NCI-H187 treated with DMSO at 0.1 percent for 48 hours (cell line): ENCODE results near the gene RMRP.
"Not testable (repeated sequence)": the region's sequence is repeated elsewhere in the genome, so short reads cannot be mapped to it uniquely, and the experiment has no call there.

Source experiments
- DNase-seq: peaks from one replicate; lab custom pipeline; 2025; lab: John Stamatoyannopoulos, UW

Gene RMRP

DNA sequence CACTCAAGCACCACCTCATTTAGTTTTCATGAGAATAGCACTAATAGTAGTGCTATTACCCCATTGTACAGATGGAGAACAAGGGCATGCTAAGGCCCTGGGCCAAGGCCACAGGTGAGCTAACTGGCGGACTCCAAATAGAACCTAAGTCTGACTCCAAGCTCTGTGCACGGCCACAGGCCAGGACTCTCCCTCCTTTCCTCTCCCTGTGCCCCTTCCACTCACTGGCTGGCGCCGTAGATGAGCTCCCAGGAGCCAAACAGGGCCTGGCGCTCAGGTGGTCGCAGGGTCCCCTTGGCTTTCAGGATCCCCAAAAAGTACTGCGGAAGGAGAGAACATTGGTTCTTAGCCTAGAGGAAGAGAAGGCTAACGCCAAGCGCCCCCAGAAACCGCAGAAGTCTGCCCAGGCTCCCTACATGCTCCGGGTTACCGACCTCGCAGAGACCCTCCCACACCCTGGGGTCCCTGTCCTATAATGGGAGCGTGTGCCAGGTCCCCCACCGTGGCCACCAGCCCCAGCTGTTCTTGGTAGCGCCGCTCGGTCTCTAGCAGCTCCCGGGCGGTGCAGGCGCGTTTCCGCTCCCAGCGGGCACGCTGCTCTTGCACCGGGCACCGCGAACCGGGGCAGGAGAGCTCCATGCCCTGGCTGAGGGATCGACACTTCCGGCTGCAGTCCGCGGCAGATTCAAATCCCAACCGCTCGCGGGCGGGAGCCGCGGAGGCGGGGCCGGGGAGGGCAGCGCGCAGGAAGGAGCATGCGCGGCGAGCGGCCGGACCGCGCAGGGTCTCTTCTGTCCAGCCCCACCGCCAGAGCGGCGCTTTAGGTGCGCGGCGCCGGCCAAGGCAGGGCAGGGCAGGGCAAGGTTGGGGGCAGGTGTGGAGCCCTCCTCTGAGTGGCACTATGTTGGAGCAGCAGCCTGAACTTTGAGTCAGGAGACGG, 7.0 kb upstream of the RMRP start, which contains the start of gene ARHGEF39:
Gene ARHGEF39 (minus strand): TSS at position 665 of the 940 bp plus-strand sequence. CDS start 26 bp downstream, at position 639.
- no peak for DNase-seq

DNA sequence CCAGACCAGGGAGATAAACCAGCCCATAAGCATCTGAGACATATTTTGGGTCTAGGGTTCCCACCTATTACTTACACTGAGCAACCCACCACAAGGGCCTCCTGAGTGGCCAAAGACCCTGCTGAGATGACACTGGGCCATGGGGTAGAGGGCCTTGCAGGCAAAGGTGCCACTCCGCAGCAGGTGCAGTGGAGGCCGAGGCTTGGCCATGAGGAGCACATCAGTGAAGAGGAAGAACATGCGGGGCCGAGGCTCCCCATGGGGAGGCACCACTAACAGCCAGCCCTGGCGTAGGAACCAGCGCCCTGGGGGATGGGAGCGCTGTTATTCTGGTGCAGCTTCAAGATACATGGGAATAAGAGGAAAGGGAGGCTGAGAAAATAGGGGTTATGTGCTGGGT, 4.6 kb upstream of the RMRP start:
- no peak for DNase-seq

DNA sequence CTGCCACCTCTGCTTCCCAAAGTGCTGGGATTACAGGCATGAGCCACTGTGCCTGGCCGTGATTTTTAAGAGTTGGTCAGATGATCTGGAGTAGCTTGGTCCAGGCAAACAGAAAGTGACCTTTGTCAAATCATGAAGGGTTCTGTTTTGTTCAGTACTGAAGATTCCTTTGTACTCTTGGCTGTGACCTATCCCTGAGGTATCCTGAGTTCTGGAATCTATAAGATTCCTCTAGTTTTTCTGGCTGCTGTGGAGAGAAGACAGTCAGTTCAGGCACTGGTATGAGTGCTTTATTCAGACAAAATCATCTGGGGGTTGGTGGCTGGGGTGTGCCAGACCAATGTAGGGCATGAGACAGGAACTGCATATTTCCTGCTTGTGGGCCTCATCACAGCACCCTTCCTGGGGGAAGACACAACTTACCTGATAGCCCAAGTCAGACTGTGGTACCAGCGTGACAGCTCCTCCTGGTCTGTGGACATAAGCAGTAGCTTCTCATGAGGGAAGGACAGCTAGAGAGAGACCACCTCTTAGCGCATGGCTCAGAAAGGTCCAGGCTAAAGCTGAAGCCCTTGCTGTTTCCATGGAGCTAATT, 4.0 kb upstream of the RMRP start:
- no peak for DNase-seq

DNA sequence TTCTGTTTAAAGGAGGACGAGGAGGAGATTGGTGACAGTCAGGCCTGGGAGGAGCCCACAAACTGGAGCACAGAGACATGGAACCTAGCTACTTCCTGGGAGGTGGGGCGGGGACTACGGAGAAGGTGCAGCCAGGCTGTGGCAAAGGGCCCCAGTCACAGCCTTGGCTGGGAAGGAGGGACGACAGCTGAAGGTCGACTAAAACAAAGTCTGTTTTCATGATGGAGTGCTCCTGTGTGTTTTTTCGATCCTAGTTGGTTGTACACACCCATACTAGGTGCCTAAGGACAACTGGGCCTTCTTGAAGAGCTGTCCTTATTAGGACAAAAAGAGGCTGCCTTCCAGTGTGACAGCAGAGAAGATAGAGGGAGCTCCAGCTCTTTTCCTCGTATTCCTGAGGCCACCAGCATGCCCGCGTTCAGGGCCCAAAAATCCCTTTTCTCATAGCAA, 3.2 kb upstream of the RMRP start:
- DNase-seq: no peak

DNA sequence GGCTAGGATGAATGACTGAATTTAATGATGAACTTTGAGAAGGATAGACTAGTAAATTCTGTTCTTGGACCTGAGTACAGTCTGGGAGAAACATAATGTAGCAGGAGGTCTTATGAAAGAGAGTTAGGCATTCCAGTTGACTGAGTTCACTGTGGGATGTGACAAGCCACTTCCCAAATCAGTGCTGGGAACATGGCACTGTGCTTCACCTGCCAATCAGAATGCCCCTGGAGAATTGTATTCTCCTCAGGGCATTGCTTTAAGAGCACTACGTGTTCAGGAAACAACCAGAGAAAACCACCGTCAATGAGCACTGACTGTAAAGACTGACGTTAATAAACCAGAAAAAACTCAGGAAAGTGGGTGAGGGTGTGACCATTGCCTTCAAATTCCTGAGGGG, 1.5 kb upstream of the RMRP start:
- DNase-seq: no peak

DNA sequence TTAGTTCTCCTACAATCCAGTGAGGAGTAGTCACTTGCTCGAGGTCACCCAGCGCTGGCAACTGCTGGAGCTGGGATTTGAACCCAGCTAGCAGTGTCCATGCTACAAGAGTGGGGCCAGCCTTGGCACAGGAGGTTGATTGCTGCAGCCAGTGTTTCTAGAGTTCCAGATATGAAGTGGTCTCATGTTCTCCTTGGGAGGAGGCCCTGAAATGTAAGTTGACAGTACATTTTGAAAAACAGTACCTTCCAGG, 1.1 kb upstream of the RMRP start:
- DNase-seq: no peak

DNA sequence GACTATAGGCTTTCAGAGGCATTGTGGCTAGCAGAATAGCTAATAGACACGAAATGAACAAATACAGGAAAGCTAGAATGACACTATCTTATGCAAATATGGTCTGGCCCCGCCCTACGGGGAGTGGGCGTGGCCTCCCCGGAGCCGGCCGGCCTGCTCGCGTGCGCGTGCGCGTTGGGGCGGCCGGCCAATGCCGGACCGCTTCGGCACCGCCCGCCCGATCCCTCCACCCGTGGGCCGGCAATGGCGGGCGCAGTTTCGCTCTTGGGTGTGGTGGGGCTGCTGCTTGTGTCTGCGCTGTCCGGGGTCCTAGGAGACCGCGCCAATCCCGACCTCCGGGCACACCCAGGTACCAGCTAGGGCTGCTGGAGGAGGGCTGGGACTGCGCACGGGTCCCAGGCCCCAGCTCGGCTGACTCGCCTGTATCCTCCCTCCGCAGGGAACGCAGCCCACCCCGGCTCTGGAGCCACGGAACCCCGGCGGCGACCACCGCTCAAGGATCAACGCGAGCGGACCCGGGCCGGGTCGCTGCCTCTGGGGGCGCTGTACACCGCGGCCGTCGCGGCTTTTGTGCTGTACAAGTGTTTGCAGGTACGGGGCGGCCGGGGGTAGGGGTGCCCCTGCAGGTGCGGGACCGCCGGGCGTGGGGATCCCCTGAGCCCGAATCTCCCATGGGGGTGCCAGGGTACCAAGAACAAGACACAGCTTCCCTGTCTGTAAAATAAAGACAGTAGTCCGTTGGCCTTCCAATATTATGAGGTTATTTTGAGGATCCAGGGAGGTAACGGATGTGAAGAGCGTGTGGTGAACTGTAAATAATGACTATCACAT, 533 bp upstream of the RMRP start, which contains the start of gene CCDC107:
Gene CCDC107 (plus strand): TSS at position 156 of the 831 bp plus-strand sequence. CDS start 88 bp downstream, at position 244.
- DNase-seq: no peak

DNA sequence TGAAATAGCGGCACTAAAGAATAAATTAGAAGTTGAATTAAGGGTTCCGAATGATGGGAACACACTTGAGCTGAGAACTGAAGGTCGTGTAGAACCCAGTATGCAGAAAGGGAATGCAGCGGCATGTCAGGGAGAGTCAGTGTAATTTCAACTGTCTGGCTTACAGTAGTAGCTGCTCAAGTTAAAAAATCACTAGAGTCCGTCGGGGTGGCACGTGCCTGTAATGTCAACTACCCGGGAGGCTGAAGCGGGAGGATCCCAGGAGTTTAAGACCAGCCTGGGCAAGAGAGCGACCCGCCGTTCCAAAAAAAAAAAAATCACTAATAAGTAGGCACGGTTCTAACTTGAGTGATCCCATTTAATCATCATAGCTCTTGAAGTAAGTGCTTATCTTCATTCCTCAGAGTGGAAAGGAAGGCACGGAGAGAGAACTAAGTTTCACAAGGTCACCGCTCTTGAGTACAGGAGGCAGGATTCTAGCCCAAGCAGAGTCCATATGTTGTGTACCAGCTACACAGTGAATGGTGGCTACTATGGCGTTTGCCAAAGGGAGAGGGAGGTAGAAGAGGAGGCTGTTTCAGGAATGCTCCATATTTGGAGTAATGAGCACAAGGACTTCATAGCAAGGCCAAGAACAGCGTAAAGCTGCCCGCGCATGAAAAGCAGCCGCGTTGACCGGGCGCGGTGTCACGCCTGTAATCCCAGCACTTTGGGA, 831 bp downstream of the RMRP start:
- no peak for DNase-seq

DNA sequence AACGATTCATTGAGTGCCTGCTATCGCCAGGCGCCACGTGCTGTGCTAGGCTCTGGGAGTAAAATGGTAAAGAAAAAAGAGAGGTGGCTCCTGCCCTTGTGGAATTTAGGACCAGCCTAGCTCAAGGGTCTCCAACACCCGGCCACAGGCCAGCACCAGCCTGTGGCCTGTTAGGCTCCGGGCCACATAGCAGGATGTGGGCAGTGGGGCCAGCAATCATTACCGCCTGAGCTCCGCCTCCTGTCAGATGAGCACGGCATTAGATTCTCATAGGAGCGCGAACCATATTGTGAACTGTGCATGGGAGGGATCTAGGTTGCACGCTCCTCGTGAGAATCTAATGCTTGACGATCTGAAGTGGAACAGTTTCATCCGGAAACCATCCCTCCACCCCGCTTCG, 1.5 kb downstream of the RMRP start:
- DNase-seq: no peak

DNA sequence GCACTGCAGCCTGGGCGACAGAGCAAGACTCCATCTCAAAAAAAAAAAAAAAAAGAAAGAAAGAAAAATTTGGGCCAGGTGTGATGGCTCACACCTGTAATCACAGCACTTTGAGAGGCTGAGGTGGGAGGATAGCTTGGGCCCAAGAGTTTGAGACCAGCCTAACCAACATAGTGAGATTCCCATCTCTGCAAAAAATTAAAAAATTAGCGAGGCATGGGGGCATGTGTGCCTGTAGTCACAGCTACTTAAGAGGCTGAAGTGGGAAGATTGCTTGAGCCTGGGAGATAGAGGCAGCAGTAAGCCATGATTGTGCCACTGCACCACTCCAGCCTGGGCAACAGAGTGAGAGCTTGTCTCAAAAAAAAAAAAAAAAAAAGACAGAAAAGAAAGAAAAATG, 4.2 kb downstream of the RMRP start:
- DNase-seq: no peak

DNA sequence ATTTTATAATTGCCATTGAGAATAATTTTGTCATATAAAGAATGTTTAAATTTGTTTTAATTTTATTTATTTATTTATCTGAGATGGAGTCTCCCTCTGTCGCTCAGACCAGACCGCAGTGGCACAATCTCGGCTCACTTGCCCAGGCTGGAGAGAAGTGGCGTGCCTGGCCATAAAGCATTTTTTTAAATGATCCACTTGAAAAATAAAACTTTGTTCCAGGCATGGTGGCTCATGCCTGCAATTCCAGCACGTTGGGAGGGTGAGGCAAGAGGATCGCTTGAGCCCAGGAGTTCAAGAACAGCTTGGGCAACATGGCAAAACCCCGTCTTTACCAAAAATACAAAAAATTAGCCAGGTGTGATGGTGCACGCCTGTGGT, 5.0 kb downstream of the RMRP start:
- no peak for DNase-seq

DNA sequence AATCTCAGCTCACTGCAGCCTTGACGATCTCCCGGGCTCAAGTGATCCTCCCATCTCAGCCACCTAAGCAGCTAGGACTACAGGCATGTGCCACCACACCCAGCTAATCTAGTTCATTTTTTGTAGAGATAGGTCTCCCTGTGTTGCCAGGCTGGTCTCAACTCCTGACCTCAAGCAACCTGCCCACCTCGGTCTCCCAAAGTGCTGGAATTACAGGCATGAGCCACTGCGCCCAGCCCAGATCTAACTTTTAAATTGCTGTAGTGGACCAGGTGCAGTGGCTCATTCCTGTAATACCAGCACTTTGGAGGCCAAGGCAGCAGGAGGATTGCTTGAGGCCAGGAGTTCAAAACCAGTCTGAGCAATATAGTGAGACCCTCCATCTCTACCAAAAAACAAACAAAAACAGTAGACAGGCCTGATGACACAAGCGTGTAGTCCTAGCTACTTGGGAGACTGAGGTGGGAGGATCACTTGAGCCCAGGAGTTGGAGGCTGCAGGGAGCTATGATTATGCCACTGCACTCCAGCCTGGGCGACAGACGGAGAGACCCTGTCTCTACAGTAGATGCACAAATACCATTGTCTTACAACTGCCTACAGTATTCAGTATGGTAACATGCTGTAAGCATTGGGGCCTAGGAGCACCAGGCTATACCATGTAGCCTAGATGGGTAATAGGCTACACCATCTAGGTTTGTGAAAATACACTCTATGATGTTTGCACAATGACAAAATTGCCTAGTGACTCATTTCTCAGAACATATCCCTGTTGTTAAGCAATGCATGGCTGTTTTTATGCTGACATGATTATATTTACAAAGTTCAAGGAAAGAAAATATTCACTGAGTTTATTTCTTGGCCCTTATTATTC, 5.6 kb downstream of the RMRP start:
- no peak for DNase-seq

DNA sequence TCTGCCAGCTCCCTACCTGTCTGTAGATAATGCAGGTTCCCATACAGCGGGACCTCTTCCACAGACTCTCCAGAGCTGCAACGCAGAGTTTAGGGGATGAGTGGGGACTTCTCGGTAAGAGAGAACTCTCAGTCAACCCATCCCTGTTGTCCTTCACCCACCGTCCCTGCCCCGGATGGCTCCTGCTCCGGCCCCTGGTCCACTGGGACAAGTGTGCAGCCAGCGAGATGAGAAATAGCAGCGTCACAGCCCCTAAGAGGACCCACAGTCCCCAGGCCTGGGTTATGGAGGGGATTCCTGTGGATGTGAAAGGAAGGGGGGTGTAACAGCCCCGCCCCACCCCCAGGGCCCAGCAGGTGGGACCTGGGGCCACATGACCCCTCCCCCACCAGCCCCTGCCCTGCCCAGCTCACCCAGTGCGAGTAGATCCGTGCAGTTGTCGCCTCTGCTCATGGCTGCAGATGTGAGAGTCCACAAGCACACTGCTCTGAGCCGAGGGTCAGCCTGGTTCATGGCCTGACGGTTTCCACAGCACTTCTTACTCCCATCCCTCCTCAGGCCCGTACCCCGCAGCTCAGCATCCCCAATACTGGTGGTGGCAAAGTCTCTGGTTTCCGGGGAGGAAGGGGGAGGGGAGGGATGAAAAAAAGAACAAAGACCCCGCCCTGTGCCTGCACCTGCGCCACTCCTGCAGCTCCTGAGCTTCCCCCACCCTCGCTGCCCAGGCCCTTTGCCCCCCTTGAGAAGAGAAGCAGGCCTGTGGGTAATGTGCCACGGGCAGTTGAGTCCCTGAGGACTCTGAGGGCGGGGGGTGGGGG, 7.3 kb downstream of the RMRP start, which contains the start of gene SIT1:
Gene SIT1 (minus strand): TSS at position 591 of the 818 bp plus-strand sequence. CDS start 78 bp downstream, at position 513.
- no peak for DNase-seq

DNA sequence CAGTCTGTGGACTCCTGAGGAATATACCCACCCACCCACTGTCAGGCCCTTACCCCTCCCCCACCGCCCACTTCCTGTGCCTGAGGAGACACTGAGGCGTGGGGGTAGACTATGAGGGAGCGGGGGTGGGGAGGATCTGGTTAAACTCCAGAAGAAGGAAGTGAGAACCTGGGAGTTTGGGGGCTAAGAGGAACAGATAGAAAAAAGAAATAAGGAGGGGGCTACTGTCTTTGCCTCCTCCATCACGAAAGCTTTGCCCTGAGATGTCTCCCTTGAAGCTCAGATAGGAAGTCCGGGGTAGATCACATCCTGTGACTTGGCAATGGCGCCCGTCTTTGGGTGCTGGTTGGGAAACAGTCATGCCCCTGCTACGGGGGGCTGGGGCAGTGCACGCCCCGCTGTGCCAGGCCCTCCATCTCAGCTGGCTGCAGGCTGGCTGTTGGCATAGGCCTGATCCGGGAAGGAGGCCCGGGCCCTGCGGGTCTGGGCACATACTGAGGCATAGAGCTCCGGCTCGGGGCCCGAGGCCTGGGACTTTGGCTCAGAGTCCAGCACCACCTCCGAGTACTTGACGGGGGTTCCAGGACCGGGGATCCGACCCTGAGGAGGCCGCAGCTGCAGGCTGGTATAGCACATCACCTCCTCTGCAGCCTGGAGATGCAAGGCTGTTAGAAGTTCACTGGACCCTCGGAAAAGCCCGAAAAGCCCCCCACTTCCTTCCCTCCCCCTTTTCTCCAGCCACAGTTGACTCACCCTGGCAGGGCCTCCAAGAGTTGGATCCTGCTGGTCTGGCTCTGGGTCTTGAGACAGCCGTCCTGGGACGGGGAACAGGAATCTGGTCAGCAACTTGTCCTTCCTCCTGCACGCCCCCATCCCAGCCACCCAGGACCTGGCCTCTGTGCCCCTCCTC, 8.1 kb downstream of the RMRP start:
- no peak for DNase-seq

DNA sequence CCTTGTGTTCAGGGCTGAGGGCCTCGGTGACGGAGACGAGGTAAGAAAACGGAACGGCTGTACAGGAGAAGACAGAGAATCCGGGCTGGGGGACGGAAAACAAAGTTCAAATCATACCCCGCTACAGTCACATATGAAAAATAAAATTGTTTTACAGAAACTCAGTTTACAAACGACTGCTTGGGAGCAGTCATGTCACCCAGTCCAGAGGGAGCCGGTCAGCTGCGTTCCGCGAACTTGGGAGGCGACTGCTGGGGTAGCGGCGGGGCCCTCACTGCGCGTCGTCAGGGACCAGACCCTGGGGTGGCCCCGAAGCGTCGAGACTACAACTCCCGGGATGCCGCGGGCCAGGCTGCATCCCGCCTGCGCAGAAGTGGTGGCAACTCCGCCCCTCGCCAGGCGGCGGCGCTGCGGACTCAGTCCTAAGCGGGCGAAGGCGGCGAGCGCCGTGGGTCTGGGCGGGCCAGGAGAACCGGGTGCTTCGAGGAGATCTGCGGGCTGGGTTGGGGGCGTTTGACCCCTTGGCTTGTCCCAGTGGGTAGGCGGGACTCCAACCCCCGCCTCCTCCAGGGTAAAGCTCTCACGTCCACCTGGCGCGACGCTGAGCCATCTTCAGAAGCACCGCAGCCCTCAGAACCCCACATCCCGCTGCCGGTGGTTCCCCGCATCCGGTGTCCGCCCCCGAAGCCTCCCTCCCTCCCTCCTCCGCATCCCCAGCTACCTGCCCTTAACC, 11.1 kb downstream of the RMRP start:
- DNase-seq: no peak

DNA sequence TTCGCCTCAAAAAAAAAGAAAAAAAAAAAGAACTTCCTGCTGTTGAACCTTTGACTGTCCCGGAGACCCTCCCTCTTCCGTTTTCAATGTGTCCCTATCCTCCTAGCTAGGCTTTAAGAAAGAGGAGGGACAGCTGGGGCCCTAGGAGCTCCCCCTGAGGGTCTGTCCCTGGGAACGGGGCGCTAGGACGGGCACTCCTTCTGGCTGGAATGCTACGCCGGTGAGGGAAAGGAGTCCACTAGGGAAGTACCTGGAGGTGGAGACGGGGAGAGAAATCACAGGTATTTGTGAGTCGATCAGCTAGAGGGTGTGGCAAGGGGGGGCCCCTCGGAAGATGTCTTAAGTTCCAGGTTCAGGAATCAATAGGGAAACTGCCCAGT, 11.7 kb downstream of the RMRP start:
- DNase-seq: no peak

DNA sequence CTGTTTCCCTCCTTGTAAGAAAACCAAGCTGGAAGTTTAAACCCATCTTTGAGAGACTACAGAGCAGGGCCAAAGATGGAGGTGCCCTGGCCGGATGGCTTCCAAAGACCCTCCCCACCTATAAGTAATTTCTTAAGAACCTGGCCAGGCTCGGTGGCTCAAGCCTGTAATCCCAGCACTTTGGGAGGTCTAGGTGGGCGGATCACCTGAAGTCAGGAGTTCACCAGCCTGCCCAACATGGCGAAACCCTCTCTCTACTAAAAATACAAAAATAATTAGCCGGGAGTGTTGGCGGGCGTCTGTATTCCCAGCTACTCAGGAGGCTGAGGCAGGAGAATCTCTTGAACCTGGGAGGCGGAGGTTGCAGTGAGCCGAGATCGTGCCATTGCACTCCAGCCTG, 12.1 kb downstream of the RMRP start:
- DNase-seq: not testable (repeated sequence)

DNA sequence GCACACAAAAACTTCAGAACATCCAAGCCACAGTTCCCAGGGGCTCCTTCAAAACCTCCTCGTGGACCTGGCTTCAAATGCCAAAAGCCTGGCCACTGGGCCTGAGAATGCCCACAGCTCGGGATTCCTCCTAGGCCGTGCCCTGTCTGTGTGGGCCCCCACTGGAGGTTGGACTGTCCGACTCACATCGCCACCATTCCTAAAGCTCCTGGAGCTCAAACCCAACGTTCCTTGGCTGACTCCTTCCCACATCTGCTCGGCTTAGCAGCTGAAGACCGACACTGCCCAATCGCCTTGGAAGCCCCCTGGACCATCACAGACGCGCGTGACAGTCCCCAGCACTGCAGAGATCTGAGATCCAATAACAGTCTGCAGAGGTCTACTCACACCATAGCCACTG, 14.8 kb downstream of the RMRP start:
- DNase-seq: no peak
